NCI-H82 treated with DMSO at 0.1 percent for 48 hours (cell line): Measurements from ENCODE around the gene COBLL1.
A peak's percentile ranks its signal among the peaks of the same experiment; 100 is the strongest.
"Not testable (repeated sequence)": the region's sequence is repeated elsewhere in the genome, so short reads cannot be mapped to it uniquely, and the experiment has no call there.

Source experiments
- DNase-seq: peaks from one replicate; lab custom pipeline; 2025; ENCODE audit not compliant: unreplicated experiment; lab: John Stamatoyannopoulos, UW

The COBLL1 gene

GRCh38 chr2:164722616-164723338 is 118.8 kb downstream of the COBLL1 start:
- DNase-seq, result no peak

DNA sequence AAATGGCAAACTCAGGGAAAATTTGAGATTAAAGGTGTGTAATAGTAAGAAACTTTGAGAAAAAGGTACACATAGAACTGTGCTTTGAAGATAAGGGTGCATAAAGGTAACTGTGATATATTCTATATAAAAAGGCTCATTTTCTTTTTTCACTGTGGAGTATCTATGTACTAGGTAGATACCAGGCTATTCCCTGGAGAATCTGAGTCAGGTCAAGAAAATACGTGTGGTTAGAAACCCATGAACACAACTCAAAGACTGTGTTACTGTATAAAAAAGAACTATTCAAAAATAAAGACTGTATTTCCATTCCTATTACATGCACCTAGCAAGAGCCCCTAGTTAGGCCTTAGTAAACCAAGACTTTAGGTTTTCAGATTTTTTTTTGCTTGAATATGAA is 120.2 kb downstream of the COBLL1 start:
- DNase-seq, result no peak

DNA sequence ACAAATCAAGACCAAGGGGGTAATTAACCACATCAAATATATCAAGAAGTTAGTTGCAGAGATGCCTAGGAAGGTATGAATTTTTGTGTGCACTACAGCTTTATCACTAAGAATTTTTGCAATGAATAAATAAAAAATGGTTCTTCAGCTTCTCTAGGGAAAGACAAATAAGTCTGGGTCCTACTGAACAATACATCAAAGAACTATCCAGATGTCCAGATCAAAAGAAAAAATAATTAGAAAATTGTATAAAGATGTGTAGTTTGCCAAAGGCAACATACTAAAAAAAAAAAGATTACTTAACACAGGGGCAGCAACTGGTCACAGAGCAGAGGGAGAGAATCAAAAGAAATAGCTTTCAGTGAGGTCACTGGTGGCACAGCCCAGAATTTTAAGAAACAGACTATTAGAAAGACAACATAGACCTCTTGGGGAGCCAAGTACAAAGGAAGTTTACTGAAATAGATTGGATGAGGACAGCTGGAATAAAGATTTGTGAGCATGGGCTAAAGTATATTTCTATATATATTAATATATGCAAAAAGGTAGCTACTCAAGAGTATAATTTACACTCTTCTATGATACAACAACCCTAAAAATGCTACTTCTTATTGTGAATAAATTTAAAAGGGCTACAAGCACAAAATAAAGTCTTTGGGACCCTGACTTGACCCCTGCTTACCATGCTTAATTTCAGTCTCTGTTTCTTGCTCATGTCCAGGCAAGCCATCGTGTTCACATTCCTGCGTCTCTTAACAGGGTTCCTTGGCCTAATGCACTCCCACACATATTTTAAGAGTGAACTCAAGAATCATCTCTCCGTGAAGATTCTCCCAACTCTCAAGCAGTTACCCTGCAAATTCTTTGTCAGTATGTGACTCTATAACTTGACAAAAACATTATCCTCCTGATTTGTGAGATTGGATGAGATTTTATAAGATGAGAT is 121.4 kb downstream of the COBLL1 start:
- DNase-seq, result no peak

DNA sequence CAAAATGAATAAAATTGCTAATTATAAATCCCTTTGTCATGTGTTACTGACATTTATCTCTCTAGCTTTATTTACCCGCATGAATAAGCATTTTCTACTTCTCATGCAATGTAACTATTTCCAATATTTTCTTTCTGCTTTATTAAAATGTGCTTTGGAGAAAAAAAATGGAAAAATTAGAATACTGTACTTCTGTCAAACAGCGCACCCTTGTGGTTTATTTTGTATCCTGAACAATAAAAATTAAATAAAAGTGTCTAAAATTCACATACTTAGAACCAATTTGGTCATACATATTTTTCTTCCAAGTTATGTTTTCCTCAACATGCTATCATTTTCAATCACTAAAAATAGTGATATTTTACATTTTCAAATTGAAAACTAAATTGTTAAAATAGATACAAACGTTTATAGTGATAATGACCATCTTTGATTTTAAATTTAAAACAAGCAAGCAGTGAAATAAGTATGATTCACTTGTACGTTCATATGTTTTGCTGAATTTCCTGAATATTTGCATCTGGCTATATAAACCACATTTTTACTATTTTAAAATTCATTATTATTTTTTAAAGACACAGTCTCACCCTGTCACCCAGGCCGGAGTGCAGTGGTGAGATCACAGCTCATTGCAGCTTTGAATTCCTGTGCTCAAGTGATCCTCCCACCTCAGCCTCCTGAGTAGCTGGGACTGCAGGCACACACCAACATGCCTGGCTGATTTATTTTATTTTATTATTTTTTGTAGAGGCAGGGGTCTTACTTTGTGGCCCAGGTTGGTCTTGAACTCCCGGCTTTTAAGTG is 124.4 kb downstream of the COBLL1 start:
- DNase-seq, result no peak

- DNase-seq, result no peak
Observed at GRCh38 chr2:164714471-164714870, 127.2 kb downstream of the COBLL1 start.

- no peak for DNase-seq
Observed at GRCh38 chr2:164711766-164712138, 129.9 kb downstream of the COBLL1 start.

GRCh38 chr2:164710837-164711765 is 130.5 kb downstream of the COBLL1 start:
- DNase-seq, result no peak

- DNase-seq, result not testable (repeated sequence)
Observed at GRCh38 chr2:164710252-164710836, 131.3 kb downstream of the COBLL1 start.

DNA sequence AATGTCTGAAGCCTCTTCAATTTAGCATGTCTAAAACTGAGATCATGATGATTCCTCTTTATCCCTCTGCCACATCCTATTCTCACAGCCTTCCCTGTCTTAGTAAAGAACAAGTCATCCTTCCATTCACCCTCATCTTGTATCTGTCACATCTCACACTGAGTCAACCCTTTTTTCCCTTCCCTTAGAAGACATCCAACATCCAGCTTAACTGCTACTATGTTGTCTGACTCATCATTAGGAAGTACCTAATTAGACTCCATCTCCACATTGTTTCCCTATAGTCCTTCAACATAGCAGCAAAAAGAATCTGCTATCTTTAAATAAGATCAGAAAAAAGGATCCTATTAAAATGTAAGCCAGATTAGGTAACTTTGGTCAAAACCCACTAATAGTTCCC is 135.1 kb downstream of the COBLL1 start:
- DNase-seq, result peak; percentile 12

DNA sequence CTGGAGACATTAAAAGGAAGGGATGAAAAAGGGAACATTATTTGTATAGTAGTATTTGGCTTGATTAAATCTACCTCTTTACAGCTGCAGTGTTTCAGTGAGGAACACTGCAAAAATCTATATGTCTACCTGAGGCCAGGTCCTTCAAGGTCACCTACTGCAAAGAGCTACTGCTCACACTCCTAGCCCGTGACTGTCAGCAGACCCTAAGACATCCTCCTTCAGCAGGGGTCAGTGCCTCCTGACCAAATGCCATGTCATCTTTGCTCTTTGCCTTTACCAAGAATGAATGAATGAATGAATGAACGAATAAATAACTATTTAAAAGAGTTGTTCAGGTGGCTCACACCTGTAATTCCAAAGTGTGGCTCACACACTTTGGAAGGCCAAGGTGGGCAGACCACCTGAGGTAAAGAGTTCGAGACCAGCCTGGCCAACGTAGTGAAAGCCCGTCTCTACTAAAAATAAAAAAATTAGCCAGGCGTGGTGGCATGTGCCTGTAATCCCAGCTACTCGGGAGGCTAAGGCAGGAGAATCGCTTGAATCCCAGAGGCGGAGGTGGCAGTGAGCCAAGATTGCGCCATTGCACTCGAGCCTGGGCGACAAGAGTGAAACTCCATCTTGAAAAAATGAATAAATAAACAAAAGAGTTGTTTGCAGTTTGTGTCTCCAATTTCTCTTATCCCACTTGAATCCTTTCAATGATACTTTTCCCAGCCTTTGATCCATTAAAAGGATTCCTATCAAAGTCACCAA is 136.0 kb downstream of the COBLL1 start:
- no peak for DNase-seq

DNA sequence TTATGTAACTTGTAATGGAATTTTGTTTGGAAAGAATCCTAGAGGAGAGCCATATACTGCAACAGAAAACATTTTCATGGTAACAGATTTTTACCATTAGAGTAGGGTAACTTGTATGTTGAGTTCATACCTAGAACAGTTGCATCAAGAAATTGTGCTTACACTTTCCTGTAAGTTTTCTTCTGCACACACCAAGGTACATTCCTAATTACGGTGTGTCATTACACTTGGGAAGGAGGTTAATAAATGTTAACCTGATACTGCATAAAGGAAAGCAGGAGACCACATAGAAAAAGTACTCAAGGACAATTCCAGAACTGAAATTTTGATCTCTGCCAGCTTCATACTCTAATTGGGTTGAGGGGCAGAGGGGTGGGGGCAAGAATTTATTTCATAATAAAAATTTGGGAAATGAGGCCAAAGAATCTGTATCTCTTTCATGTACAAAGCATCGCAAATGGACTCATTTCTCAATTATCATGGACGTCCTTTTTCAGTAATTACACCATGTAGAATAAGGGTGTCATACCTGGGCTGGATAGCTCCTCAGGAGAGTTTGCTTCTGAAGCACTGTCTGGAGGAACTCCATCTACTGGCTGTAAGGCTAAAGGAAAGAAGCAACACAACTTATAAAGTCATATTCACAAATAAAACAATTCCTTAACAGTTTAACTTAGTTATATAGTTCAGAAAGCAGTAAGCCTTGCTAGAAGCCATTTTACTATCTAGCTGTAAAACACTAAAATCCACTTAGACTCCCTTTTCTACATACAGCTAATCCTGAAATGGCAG is 137.5 kb downstream of the COBLL1 start:
- DNase-seq, result no peak

DNA sequence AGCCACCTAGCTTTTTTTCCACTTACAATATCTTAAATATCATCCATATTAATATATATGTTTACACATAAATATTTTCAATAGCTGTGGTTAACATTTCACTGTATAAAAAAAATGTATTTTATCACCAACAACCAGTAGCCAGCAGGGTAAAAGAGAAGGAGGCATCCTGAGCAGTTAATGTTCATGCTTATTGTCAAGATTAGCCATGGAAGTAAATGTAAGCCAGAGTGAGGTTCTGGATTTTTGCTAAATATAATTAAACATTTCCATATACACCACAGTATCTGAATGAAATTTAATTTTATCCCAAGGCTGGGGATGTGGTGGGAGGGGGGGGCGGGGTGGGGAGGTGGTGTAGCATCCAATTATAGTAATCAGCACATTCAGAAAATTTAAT is 140.1 kb downstream of the COBLL1 start:
- DNase-seq, result no peak

GRCh38 chr2:164700390-164700789 is 141.2 kb downstream of the COBLL1 start:
- no peak for DNase-seq

DNA sequence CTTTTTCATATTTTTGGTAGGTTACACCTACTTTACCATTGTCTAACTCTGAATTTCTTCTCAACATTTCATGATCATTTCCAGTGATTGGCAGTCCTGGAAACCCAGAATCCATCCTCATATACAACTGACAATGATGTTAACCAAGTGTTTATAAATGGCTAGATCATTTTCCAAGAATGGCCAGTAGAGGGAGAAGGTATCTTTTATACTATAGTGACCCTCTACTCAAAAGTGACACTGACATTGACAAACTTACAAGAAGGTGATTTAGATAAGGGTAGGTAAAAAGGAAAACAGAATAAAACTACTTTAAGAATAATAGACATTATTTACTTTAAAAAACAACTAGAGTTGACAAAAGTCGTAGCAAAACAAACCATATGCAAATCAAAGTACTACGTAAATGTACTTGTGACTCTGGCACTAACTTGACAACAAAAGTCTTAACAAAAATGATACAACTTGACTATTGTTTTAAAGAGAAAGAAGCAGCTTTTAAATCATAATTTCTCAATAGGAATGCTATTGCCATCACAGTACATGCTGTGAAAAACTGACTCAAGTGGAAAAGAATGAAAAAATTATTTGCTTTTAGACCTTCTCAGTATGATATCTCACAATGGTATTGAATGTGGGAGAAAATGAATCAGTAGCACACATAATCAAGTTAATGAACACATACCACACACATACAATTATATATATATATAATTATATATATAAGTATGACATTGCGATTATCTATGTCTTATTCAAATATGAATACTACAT is 143.7 kb downstream of the COBLL1 start:
- peak; percentile 34 for DNase-seq

DNA sequence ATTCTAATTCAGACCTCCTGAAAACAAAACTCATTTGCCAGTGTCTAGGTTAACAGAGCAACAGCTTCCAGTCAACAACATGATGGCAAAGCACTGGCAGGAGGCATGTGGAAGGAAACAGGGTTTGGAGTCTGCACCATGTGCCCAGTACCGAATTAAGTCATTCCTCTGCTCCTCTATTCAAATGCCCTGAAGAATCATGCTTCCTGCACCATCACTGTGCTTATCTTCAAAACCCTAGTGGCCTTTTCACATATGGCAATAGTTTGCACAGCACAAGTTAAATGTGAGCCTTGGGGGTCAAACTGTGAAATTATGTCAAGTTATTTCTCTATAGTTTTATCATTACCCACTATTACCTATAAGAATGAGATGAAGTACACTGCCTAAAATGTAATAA is 145.0 kb downstream of the COBLL1 start:
- DNase-seq, result no peak

GRCh38 chr2:164694275-164694695 is 147.3 kb downstream of the COBLL1 start:
- DNase-seq, result no peak

DNA sequence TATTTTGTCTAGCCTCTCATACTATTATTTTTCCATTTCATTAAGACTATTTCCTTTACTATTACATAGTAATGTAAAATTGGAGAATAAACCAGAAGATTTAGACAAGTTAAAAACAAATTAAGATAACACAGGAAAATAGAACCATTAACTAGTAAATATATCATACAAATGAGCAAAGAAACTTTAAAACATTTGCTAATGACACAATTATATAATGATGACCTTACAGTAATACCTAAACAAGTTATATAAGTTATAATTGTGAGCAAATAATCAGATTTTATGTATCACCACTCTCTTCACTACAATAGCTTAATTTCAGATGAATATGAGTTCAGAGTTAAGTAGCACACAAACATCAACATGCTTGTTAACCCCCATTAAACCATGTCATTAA is 147.8 kb downstream of the COBLL1 start:
- no peak for DNase-seq

DNA sequence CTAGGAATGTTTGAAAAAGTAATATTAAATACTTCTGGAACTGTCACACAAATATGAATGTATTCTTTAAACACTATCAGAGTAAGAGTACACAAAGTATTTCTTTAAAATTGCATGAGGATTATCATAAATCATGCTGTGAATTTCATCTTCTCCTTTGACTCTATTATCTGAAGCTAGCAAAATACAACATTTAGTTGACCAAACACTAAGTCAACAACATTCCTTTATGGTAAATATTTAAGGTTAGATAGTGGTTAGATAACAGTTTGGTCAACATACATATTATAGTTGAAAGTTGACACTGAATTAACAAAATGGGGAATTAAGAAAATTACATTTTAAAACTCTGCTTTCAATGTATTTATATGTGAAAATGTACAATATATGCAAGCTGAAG is 148.2 kb downstream of the COBLL1 start:
- DNase-seq, result no peak
